Activated CD4-positive, alpha-beta T cell treated with anti-CD3 and anti-CD28 coated beads for 36 hours (primary cell): ENCODE data around the gene CEP192. TPM values are rescaled to one million over a fixed set of nuclear protein-coding genes. Genes with fewer than 3 reads are reported as not detected.
A peak's percentile ranks its signal among the peaks of the same experiment; 100 is the strongest.

Experiments used
- ATAC-seq: fragments of 200-7000 bp; cut with Tn5 transposase; one replicate; pipeline ENCODE4 v1.10.0; 2021; ENCODE audit warnings: mild to moderate bottlenecking, moderate library complexity
- CTCF ChIA-PET: fragments of 350-600 bp; sonication (Branson Sonifier 250); formaldehyde crosslinking; loops from one replicate; lab custom pipeline; 2021; ENCODE audit warnings: antibody characterized with exemption; lab: Charles Lee
- POLR2A ChIA-PET: fragments of 350-600 bp; sonication (Branson Sonifier 250); formaldehyde crosslinking; loops from one replicate; lab custom pipeline; 2021; ENCODE audit warnings: antibody characterized with exemption, inconsistent platforms; lab: Charles Lee
- DNase-seq: peaks from one replicate; pipeline ENCODE4 v3.0.0-alpha.2; 2020
- H3K27ac Mint-ChIP-seq: one replicate; pipeline ENCODE4 v1.8.0; 2021; ENCODE audit warnings: mixed read lengths
- H3K27me3 Mint-ChIP-seq: one replicate; pipeline ENCODE4 v1.8.0; 2021; ENCODE audit warnings: mixed read lengths
- H3K36me3 Mint-ChIP-seq: one replicate; pipeline ENCODE4 v1.8.0; 2021; ENCODE audit warnings: low read depth, mixed read lengths
- H3K4me1 Mint-ChIP-seq: one replicate; pipeline ENCODE4 v1.8.0; 2021; ENCODE audit warnings: mixed read lengths
- H3K4me3 Mint-ChIP-seq: one replicate; pipeline ENCODE4 v1.8.0; 2021; ENCODE audit warnings: mild to moderate bottlenecking, moderate library complexity, mixed read lengths
- H3K9me3 Mint-ChIP-seq: one replicate; pipeline ENCODE4 v1.8.0; 2021; ENCODE audit warnings: low read depth, mixed read lengths
- intact Hi-C, 2 experiments: fragments of 100-400 bp; cut with DNase I in 1 of 2; cut with micrococcal nuclease in 1 of 2; formaldehyde crosslinking; loops; one replicate each; pipeline versions ENCODE4 v1.14.2 to v1.15.1; 2022 to 2024; cut with DNase I, micrococcal nuclease
- total RNA-seq, 2 experiments: library from RNA; stranded (reverse); gene quantifications; one replicate each; pipeline ENCODE4 v1.2.3, GENCODE V29; 2021

CEP192 gene
- total RNA-seq, 2 experiments from 2014 or later: 36.0 to 39.3 TPM

DNA sequence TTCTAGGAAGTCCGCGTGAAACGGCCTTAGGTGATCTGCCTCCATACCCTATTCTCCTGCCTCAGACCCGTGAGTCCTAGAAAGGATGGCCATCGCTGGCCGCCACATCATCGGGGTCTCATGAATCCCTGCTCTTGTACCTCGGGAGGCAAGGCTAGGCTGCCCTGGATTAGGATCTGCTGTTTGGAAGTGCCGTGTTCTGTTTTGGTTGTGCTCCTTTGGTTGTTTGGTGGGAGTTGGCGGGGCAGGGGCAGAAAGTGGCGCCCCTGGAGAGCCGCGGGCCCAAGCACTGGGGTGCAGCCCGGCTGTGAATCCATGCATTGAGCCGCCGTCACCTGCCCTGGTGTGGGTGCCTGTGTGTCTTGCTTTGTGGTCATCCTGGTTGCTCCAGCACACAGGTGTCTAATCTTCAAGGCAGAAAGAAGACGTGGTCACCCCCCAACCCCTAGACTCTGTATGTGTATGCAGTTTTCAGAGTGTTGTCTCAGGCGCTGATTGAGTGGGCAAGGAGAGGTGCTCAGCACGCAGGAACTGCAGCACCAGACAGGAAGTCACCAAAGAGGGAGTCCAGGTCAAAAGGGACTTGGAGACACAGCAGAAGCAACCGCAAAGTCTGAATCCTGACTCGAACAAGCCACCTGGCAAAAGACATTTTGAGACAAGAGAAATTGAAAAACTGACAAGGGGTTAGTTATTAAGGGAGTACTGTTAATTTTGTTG, 147.4 kb downstream of the CEP192 start:
- peaks cover 2% of the 10 kb centered on the region for H3K27me3 Mint-ChIP-seq
- peaks cover 24% of the 10 kb centered on the region for H3K4me1 Mint-ChIP-seq
- DNase-seq (no peak), ATAC-seq (no peak)
- ChIA-PET POLR2A (no interaction called here), CTCF (interaction anchor here (0.6 to 1.3 kb wide), 3 partner anchors 21 to 85 kb away, joined by 3 to 4 read pairs (median 4); no protein-coding TSS in a partner anchor)
- peak overlapping the region; percentile 83 for H3K4me3 Mint-ChIP-seq
- H3K36me3 Mint-ChIP-seq: no peaks in the 10 kb centered on the region
- no peaks in the 10 kb centered on the region for H3K9me3 Mint-ChIP-seq
- intact Hi-C loops: loop anchor here (1.0 to 5.0 kb wide), 4 partner anchors 190 to 761 kb away; partner anchors contain the start of genes AFG3L2 (in 1 of the 2), CEP76 (in 1 of the 2), PSMG2 (in 1 of the 2) and PTPN2 (in 1 of the 2)
- peak overlapping the region; percentile 86 for H3K27ac Mint-ChIP-seq

DNA sequence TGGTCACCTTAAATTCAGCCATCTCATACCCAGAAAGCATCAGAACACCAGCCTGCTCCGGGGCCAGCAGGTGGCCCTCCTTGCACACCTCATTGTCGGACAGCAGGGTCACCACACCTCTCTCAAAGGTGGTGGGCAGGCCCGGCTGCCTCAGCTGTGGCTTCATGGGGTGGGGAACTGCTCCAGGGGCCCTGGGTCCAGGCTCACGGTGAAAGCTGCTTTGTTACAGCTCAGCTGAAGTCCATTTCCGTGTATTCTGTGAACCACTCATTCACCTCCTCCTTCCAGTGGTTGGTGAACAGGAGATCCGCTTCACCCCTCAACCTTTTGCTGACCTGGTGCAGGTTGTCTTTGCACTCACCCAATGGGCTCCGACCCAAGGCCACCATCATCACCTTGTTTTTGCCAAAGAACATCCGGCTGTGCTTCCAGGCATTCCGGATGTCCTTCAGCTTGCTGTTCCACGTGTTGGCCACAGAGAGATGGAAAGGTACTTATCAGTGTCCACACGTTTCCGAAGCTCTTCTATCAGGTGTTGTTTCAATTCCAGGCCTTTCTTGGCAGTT, 148.8 kb downstream of the CEP192 start:
- H3K4me3 Mint-ChIP-seq: no peak overlapping the region
- POLR2A ChIA-PET: no interaction called here
- no peak overlapping the region for H3K27ac Mint-ChIP-seq
- no peaks in the 10 kb centered on the region for H3K9me3 Mint-ChIP-seq
- intact Hi-C loops: loop anchor here (5.0 kb wide), 3 partner anchors 258 to 763 kb away; partner anchors contain the start of genes AFG3L2 (in 1 of the 2), CEP76 (in 1 of the 2), PSMG2 (in 1 of the 2) and PTPN2 (in 1 of the 2)
- DNase-seq (no peak), ATAC-seq (no peak)
- peaks cover 3% of the 10 kb centered on the region for H3K36me3 Mint-ChIP-seq
- H3K4me1 Mint-ChIP-seq: peaks cover 24% of the 10 kb centered on the region
- CTCF ChIA-PET: interaction anchor here (0.6 to 1.3 kb wide), 4 partner anchors 18 to 145 kb away, joined by 3 to 5 read pairs (median 4); no protein-coding TSS in a partner anchor
- peaks cover 2% of the 10 kb centered on the region for H3K27me3 Mint-ChIP-seq

DNA sequence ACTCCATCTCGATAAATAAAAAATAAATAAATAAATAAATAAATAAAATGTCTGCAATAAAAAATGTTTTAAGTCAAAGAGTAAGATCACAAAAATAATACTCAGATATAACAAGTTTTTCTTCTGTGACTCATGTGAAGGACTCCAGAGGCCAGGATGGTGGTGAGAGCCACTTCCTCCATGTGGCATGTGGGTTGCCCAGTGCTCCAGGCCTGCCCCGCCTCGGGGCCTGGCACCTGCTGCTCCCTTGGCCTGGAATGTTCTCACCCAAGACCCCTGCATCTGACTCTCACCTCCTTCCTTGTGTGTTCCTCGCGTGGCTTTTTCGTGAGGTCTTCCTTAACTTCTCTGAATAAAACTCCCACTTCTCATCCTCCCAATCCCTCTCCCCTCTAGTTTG, 150.0 kb downstream of the CEP192 start:
- no peak overlapping the region for H3K4me3 Mint-ChIP-seq
- H3K27me3 Mint-ChIP-seq: no peaks in the 10 kb centered on the region
- ChIA-PET POLR2A (no interaction called here), CTCF (no interaction called here)
- H3K4me1 Mint-ChIP-seq: peaks cover 17% of the 10 kb centered on the region
- DNase-seq (no peak), ATAC-seq (no peak)
- intact Hi-C loops: no loop called here
- H3K36me3 Mint-ChIP-seq: peaks cover 3% of the 10 kb centered on the region
- no peak overlapping the region for H3K27ac Mint-ChIP-seq
- no peaks in the 10 kb centered on the region for H3K9me3 Mint-ChIP-seq

DNA sequence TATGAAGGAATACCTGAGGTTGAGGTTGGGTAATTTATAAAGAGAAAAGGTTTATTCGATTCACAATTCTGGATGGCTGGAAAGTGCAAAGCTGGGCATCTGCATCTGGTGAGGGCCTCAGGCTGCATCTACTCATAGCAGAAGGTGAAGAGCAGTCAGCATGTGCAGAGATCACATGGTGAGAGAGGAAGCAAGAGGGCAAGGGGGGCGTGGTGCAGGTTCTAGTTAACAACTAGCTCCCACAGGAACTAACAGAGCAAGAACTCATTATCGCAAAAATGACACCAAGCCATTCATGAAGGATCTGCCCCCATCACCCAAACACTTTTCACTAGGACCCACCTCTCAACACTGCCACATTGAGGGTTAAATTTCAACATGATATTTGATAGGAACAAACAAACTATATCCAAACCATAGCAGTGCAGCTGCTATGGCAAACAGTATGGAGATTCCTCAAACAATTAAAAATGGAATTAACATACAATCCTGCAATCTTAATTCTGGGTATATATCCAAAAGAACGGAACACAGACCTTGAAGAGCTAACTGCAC, 154.6 kb downstream of the CEP192 start:
- no peak overlapping the region for H3K4me3 Mint-ChIP-seq
- CTCF ChIA-PET: no interaction called here
- peaks cover 3% of the 10 kb centered on the region for H3K36me3 Mint-ChIP-seq
- no peaks in the 10 kb centered on the region for H3K9me3 Mint-ChIP-seq
- ATAC-seq: no peak
- intact Hi-C loops: no loop called here
- DNase-seq: no peak
- H3K27me3 Mint-ChIP-seq: peaks cover 2% of the 10 kb centered on the region
- H3K4me1 Mint-ChIP-seq: peaks cover 2% of the 10 kb centered on the region
- no peak overlapping the region for H3K27ac Mint-ChIP-seq
- POLR2A ChIA-PET: no interaction called here

DNA sequence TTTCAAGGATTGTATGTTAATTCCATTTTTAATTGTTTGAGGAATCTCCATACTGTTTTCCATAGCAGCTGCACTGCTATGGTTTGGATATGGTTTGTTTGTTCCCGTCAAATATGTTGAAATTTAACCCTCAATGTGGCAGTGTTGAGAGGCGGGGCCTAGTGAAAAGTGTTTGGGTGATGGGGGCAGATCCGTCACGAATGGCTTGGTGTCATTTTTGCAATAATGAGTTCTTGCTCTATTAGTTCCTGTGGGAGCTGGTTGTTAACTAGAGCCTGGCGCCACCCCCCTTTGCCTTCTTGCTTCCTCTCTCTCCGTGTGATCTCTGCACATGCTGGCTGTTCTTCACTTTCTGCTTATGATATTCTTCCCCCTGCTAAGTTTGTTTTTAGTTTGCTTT, 156.0 kb downstream of the CEP192 start:
- ChIA-PET POLR2A (no interaction called here), CTCF (interaction anchor here (1.0 kb wide), 1 partner anchor 12 kb away, joined by 5 read pairs; no protein-coding TSS in a partner anchor)
- Mint-ChIP-seq H3K4me3 (no peak overlapping the region), H3K36me3 (peaks cover 3% of the 10 kb centered on the region), H3K27ac (no peak overlapping the region), H3K4me1 (peaks cover 2% of the 10 kb centered on the region), H3K9me3 (no peaks in the 10 kb centered on the region), H3K27me3 (peaks cover 2% of the 10 kb centered on the region)
- ATAC-seq (no peak), DNase-seq (no peak)
- intact Hi-C loops: no loop called here

DNA sequence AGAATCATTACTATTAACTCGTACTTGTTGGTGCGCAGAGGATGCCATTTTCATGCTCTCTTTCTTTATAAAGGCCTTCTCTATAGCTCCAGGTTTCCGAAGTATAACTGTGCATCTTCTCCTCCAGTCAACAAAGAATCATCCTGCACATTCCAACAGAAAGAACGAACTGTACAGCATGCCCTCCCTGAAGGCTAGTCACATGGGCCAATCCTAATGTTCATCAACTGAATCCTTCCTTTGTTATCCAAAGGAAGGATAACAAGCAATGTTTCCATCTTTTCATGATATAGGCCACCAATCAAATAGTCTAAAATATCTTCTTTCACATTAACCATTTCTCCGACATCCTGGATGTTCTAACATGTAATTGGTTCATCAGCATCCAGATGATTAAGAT, 160.5 kb downstream of the CEP192 start:
- intact Hi-C loops: loop anchor here in 1 of 2 experiments (10.0 kb wide), 1 partner anchor 427 kb away; no protein-coding TSS in a partner anchor
- peaks cover 8% of the 10 kb centered on the region for H3K9me3 Mint-ChIP-seq
- peaks cover 2% of the 10 kb centered on the region for H3K4me1 Mint-ChIP-seq
- peaks cover 5% of the 10 kb centered on the region for H3K27me3 Mint-ChIP-seq
- DNase-seq (no peak), ATAC-seq (no peak)
- H3K4me3 Mint-ChIP-seq: no peak overlapping the region
- POLR2A ChIA-PET: no interaction called here
- H3K36me3 Mint-ChIP-seq: peaks cover 3% of the 10 kb centered on the region
- H3K27ac Mint-ChIP-seq: no peak overlapping the region
- CTCF ChIA-PET: interaction anchor here (0.8 to 1.5 kb wide), 3 partner anchors 8 to 399 kb away, joined by 3 read pairs; no protein-coding TSS in a partner anchor

DNA sequence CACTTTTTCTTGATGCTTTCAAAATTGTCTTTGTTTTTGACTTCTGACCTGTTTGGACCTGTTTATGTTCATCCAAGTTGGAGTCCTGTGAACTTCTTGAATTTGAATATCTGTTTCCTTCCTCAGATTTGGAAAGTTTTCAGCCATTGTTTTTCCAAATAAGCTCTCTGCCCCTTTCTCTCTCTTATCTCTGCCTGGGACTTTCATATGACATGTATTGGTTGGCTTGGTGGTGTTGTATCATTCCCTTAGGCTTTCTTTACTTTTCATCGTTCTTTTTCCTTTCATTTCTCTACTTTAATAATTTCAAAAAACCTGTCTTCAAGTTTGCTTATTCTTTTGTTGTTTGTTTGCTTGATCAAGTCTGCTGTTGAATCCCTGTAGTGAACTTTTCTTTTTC, 167.3 kb downstream of the CEP192 start:
- ChIA-PET POLR2A (interaction anchor here (0.6 kb wide), 1 partner anchor 382 kb away, joined by 3 read pairs; no protein-coding TSS in a partner anchor), CTCF (interaction anchor here (0.6 to 2.3 kb wide), 15 partner anchors 9 to 875 kb away, joined by 3 to 20 read pairs (median 5); no protein-coding TSS in a partner anchor)
- Mint-ChIP-seq H3K27ac (no peak overlapping the region), H3K27me3 (peaks cover 2% of the 10 kb centered on the region), H3K36me3 (peaks cover 3% of the 10 kb centered on the region), H3K4me3 (no peak overlapping the region), H3K9me3 (peaks cover 19% of the 10 kb centered on the region), H3K4me1 (peaks cover 2% of the 10 kb centered on the region)
- ATAC-seq (no peak), DNase-seq (no peak)
- intact Hi-C loops: loop anchor here (5.0 to 10.0 kb wide), 3 partner anchors 416 to 766 kb away; no protein-coding TSS in a partner anchor

DNA sequence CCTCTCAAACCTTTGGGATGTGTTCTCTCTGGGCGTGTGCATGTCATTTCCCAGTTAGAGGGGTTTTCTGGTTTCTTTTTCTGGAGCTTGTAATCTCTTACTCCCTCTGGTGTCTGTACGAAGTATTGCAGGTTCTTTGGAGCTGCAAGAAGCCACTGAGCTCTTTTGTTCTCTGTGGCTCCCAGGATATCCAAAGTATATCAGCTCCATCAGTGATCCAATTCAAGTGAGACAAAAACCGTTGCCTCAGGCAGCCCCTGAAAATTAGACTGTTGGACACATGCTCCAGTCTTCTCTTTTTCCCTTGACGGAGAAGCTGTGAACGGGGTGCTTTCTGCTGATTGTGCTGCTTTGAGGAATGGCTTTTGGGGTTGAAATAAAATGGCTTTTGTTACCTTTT, 168.4 kb downstream of the CEP192 start:
- peaks cover 3% of the 10 kb centered on the region for H3K36me3 Mint-ChIP-seq
- H3K9me3 Mint-ChIP-seq: peaks cover 19% of the 10 kb centered on the region
- peaks cover 2% of the 10 kb centered on the region for H3K27me3 Mint-ChIP-seq
- intact Hi-C loops: loop anchor here (1.0 to 10.0 kb wide), 5 partner anchors 156 to 767 kb away; no protein-coding TSS in a partner anchor
- ChIA-PET CTCF (interaction anchor here (0.5 to 2.3 kb wide), 46 partner anchors 9 to 808 kb away, joined by 3 to 20 read pairs (median 4); no protein-coding TSS in a partner anchor), POLR2A (no interaction called here)
- ATAC-seq (peak; percentile 55), DNase-seq (no peak)
- H3K27ac Mint-ChIP-seq: no peak overlapping the region
- no peak overlapping the region for H3K4me3 Mint-ChIP-seq
- peaks cover 2% of the 10 kb centered on the region for H3K4me1 Mint-ChIP-seq

DNA sequence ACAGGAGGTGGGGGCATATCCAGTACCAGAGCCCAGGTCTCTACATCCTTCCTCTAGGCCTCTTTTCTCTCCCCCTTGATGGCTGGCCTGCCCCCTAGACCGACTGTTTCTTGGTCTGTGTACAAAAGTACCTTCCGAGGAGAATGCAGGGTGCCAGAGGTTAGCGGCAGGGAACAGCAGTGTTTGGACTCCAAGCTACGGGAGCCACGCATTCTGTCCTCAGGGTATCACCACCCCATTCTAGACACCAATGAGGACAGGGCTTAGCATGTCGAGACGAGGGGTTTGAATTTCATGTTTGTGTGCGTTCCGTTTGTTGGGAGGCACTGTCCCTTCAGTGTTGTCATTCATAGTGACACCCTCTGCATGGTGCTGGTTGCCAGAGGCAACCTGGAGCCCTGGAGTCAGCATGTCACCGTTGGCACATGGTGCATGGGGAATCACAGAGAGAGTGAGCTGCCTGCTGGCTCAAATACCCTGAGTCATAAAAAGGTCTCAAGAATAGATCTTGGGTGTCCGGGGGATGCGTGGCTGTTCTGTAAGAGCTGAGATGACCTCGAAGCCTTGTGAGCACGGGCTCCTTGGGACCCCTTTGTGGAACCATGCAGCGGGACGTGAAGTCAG, 170.2 kb downstream of the CEP192 start:
- no peak overlapping the region for H3K27ac Mint-ChIP-seq
- no peak for DNase-seq
- H3K27me3 Mint-ChIP-seq: no peaks in the 10 kb centered on the region
- H3K4me3 Mint-ChIP-seq: no peak overlapping the region
- H3K36me3 Mint-ChIP-seq: peaks cover under 1% of the 10 kb centered on the region
- ATAC-seq: no peak
- intact Hi-C loops: no loop called here
- CTCF ChIA-PET: interaction anchor here (1.5 kb wide), 1 partner anchor 22 kb away, joined by 3 read pairs; no protein-coding TSS in a partner anchor
- peaks cover 13% of the 10 kb centered on the region for H3K9me3 Mint-ChIP-seq
- peaks cover 2% of the 10 kb centered on the region for H3K4me1 Mint-ChIP-seq
- POLR2A ChIA-PET: no interaction called here

DNA sequence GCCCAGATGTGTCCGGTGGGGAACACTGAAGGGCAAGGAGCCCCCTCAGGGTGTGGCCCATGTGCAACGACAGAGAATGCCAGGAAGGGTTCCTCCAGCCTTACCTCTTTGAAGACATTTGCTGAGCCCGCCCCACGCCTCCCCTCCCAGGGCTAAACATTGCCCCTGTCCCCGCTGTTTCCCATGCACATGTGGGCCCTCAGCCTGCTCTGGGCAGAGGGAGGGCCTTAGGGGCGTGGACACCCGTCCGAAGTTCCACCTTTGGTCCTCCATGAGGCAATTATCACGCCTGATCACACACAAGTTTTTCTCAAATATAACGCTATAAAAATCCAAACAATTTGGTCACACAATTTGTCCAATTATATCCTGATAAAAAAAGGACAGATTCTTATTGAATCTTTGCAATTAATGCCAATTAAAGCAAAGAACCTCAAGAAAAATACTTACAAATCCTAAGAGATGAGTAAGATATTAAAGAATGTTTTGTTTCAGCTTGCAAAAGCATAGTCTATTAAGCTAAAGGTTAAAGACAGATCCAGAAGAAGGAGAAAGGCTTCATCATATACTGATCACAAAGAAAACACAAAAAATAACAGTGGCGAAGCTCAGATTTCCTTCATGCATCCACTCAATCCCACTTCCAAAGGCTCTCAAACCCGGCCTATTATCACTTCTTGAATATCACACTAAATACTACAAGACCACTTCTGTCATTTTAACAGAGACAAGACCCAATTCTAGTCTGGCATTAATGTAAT, 172.2 kb downstream of the CEP192 start:
- H3K27ac Mint-ChIP-seq: no peak overlapping the region
- DNase-seq: no peak
- peaks cover 8% of the 10 kb centered on the region for H3K9me3 Mint-ChIP-seq
- POLR2A ChIA-PET: no interaction called here
- no peak overlapping the region for H3K4me3 Mint-ChIP-seq
- peaks cover 2% of the 10 kb centered on the region for H3K4me1 Mint-ChIP-seq
- peaks cover 3% of the 10 kb centered on the region for H3K27me3 Mint-ChIP-seq
- no peak for ATAC-seq
- CTCF ChIA-PET: interaction anchor here (0.9 kb wide), 1 partner anchor 12 kb away, joined by 3 read pairs; no protein-coding TSS in a partner anchor
- intact Hi-C loops: no loop called here
- H3K36me3 Mint-ChIP-seq: no peaks in the 10 kb centered on the region
